ENCODE results near the gene ERCC6. TPM values are rescaled to one million over a fixed set of nuclear protein-coding genes. Genes with fewer than 3 reads are reported as not detected.

Gene ERCC6
- total RNA-seq, 1 donor: 79.7 TPM

DNA sequence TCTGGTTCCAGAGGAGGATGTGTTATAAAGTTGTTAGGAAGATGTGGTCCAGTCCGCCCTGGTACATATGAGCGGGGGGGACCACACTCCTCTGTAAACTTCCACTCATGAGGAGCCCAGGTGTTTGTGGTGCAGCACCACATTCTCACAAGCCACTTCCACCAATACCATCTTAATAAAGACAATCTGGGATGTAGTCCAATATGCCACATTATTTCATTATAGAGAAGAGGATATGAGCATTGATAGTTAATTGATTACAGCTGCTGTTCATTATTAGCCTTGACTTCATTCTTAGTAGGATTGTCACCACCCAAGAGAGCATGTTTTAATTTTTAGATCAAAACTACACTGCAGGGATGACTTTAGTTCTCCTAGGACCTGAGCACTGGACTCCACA, 40.5 kb downstream of the ERCC6 start:
- no peak for DNase-seq (ENCODE audit: low read depth)
- TF ChIP-seq, protein P1, sequence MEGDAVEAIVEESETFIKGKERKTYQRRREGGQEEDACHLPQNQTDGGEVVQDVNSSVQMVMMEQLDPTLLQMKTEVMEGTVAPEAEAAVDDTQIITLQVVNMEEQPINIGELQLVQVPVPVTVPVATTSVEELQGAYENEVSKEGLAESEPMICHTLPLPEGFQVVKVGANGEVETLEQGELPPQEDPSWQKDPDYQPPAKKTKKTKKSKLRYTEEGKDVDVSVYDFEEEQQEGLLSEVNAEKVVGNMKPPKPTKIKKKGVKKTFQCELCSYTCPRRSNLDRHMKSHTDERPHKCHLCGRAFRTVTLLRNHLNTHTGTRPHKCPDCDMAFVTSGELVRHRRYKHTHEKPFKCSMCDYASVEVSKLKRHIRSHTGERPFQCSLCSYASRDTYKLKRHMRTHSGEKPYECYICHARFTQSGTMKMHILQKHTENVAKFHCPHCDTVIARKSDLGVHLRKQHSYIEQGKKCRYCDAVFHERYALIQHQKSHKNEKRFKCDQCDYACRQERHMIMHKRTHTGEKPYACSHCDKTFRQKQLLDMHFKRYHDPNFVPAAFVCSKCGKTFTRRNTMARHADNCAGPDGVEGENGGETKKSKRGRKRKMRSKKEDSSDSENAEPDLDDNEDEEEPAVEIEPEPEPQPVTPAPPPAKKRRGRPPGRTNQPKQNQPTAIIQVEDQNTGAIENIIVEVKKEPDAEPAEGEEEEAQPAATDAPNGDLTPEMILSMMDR (IDR thresholded peaks at IDR 0.05; ENCODE audit: insufficient read depth, low read length): no peak
- no peak overlapping the region for H3K4me3 ChIP-seq (ENCODE audit: low read depth, low read length)

DNA sequence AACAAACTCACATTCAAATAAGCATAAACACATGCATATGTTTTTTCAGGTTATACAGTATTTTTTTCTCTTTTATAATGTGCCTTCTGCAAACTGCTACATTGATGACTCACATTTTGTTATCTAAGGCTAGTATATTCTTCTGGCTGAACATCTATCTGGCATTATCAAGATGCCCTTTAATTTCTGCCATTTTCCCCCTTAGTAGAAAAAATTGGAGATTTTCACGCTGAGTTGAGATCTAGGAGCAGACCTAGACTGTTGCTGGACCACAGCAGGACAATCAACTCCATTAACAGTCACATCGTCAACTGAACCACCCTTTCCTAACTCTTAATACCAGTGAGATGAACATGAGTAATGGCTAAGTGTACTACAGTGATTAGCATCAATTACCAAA, 41.6 kb downstream of the ERCC6 start:
- no peak overlapping the region for H3K4me3 ChIP-seq (ENCODE audit: low read depth, low read length)
- peak; percentile 17 for DNase-seq (ENCODE audit: low read depth)
- TF ChIP-seq, protein P1 (IDR thresholded peaks at IDR 0.05; ENCODE audit: insufficient read depth, low read length): no peak

DNA sequence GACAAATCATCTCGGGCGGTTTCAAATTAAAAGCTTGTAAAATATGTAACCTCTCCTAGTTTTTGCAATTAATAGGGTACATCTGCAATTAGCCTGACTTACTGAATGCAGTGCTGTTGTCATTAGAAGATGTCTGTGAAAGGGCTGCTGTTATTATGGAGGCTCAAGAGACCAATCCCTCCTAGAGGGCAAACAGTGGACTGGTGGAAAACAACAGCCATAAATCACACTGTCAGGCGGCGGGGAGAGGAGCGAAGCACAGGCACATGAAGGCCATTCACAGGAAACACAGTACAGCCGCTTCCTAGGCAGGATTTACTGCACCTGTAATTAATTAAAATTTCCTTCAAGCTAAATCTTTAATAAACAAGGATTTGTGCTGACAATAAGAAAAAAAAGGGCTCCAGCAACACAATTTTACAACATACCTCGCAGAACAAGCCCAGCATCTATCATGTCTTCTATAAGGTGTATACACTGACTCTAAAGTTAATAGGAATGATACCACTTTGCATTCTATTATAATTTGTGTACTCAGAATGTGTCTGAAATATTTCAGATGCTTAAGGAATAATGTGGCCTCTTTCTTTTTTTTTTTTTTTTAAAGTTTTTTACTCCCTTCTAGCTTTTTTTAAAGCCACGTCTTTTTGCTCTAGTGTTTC, 50.7 kb downstream of the ERCC6 start:
- H3K4me3 ChIP-seq (ENCODE audit: low read depth, low read length): no peak overlapping the region
- no peak for DNase-seq (ENCODE audit: low read depth)
- TF ChIP-seq, protein P1 (IDR thresholded peaks at IDR 0.05; ENCODE audit: insufficient read depth, low read length): no peak

DNA sequence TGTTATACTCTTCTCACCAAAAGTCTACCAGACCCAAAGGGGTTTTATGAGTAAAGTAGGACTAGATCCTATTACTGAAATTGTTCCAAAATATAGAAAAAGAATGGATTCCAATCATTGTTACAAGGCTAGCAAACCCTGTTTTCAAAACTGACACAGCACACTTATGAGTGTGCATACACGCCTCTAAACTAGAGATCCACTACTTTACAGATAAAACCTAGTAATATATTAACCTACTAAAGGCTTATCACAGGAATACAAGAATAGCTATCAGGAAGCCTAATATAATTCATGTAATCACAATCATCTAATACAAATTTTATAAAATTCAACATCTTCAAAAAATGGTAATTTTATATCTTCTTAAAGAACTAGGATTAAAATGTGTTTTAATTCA, 52.2 kb downstream of the ERCC6 start:
- DNase-seq (ENCODE audit: low read depth): no peak
- H3K4me3 ChIP-seq (ENCODE audit: low read depth, low read length): no peak overlapping the region
- TF ChIP-seq, protein P1 (IDR thresholded peaks at IDR 0.05; ENCODE audit: insufficient read depth, low read length): no peak

DNA sequence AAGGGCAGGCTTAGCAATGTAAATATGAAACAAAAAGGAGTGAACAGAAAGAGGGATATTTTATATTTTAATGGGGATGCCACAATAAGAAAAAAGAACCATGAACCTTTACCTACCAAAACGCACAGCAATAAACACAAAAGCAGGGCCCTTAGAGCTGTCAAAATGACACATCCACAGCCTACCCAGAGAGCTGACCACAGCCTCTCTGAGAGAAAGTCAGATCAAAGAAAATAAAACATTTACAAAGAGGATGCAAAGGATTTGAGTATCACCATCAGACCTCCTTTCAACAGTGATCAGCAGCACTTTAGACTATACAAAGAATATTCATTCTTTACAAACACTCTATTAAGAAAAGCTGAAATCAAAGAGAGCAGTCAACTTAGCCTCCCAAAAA, 52.9 kb downstream of the ERCC6 start:
- DNase-seq (ENCODE audit: low read depth): no peak
- TF ChIP-seq, protein P1 (IDR thresholded peaks at IDR 0.05; ENCODE audit: insufficient read depth, low read length): no peak
- no peak overlapping the region for H3K4me3 ChIP-seq (ENCODE audit: low read depth, low read length)

DNA sequence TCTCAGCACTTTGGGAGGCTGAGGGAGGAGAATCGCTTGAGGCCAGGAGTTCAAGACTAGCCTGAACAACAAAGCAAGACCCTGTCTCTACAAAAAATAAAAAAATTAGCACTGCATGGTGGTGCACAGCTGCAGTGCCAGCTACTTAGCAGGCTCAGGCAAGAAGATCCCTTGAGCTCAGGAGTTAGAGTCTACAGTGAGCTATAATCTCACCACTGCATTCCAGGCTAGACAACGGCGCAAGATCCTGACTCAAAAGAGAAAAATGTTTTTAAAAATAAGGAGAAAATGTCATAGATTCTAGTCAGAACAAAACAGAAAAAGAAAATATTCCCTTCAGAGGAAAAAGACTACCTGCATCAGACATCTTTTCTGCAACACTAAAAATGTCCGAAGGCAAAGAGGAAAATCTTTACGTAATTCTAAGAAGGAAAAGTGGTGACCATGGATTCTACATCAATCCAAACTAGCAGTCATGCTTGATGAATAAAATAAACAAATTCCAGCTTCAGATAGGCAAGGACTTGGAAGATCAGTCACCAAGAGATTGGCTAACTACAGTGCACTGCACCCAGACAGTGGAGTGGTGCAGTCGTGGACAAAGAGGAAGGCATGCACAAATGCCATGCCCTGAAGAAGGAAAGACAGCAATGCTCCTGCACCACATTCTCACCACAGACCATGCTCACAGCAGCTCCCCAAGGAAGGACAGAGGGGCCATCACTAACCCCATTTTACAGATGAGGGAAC, 54.3 kb downstream of the ERCC6 start:
- TF ChIP-seq, protein P1 (IDR thresholded peaks at IDR 0.05; ENCODE audit: insufficient read depth, low read length): no peak
- no peak overlapping the region for H3K4me3 ChIP-seq (ENCODE audit: low read depth, low read length)
- DNase-seq (ENCODE audit: low read depth): peak; percentile 56

All from fibroblast of the aortic adventitia (primary cell).